Hindlimb muscle (tissue), 1 donor: ENCODE measurements around the gene C10orf88. TPM values are rescaled to one million over a fixed set of nuclear protein-coding genes. Genes with fewer than 3 reads are reported as not detected.

Source experiments
- DNase-seq: peaks from one replicate; pipeline ENCODE4 v3.0.0-alpha.2; 2013
- polyA plus RNA-seq: library from polyadenylated mRNA; unstranded; fragments of 120-200 nt; gene quantifications from one replicate; pipeline ENCODE4 v1.2.1, GENCODE V29; 2013; ENCODE audit not compliant: insufficient read length

The C10orf88 gene, protein sequence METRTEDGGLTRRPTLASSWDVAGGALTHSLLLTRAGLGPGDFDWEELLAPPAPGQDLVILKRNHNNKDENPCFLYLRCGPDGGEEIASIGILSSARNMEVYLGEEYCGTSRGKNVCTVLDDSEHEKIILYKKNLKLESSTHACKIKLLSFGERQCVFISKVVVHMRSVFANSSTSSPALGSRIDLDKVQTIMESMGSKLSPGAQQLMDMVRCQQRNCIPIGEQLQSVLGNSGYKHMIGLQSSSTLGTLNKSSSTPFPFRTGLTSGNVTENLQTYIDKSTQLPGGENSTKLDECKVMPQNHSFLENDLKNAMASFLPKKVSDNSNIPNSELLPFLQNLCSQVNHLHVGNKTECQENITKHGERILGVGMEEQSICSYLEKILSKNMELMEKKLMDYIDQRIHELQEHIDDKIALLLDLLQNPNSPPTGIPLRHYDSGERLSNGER
- polyA plus RNA-seq: 14.1 TPM

GRCh38 chr10:122953902-122954730 is at the start of gene C10orf88:
Gene C10orf88 (minus strand): TSS chr10:122954227. CDS start chr10:122954178, 49 bp downstream.
- DNase-seq: peak; percentile 98

DNA sequence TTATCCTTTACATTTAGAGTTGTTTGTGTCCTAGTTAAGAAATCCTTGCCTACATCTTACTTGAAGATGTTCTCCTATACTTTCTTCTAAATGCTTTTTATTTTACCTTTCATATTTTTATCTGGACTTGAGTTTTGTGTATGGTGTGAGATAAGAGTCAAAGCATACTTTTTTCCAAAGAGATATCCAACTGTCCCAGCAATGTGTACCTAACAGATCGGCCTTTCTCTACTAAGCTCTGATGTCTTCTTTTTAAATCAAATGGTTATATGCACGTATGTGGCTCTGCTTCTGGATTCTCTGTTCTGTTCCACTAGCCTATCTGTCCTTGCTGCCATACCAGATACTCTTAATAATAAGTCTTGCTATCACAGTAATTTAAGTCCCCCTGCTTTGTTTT is 47.3 kb upstream of the C10orf88 start:
- no peak for DNase-seq

DNA sequence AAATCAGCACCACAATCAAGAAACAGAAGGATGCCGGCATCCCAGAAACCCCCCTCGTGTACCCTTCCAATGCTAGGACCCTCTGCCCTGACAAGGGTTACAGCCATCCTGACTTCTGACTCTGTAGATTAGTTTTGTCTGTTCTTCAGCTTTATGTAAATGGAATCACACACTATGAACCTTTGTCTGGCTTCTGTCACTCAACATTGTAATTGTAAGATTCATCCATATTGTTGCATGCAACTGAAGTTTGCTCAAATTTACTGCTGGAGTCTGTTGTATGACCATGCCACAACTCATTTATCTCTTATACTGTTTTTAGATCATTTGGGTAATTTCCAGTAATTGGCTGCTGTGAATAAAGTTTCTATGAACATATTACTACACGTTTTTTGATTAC is 46.1 kb upstream of the C10orf88 start:
- no peak for DNase-seq

- DNase-seq: no peak
Observed at GRCh38 chr10:122999347-122999746, 45.3 kb upstream of the C10orf88 start.

- DNase-seq: no peak
Observed at GRCh38 chr10:122998934-122999333, 44.9 kb upstream of the C10orf88 start.

DNA sequence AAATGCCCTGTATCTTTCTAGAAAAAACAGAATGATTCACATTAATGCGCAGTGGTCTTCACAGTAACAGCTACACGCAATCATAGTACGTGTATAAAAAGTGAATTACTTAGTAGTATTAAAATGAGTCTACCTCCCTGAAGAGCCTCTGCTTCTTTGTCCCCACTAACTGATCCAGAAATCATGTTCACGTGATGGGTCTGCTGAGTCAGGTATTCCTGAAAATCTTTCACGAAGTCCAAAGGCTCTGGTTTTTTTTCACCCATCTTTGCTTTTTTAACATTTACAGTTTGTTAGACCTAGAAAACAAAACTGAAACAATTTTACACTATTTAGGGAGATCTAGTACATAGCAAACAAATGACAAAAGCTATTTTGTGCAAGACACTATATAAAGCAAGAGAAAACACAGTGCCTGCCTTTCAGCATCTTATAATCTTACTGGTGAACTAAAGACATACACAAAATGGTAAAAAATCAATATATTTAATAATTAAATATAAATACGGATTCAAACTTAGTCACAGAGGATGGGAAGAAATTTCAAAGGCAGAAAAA is 44.4 kb upstream of the C10orf88 start:
- no peak for DNase-seq

DNA sequence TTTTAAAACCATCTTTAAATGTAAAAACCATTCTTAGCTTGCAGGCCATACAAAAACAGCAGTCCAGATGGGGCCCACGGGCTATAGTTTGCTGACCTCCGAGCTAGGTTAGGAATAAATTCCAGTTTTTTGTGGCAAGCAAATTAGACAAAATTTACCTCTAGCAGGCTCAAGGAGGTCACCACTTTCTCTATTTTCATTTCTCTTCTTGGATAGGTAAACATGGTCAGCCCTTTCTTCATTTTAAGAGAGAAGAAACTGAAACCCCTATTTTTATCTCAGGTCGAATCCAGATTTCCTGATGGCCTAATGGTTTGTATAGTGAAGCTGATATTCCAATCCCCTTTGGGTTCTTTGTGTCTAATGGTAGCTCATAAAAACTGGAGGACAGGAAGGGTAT is 43.8 kb upstream of the C10orf88 start:
- no peak for DNase-seq

- DNase-seq: no peak
Observed at GRCh38 chr10:122995936-122996335, 41.9 kb upstream of the C10orf88 start.

GRCh38 chr10:122993797-122994336 is 39.8 kb upstream of the C10orf88 start:
- DNase-seq: no peak

DNA sequence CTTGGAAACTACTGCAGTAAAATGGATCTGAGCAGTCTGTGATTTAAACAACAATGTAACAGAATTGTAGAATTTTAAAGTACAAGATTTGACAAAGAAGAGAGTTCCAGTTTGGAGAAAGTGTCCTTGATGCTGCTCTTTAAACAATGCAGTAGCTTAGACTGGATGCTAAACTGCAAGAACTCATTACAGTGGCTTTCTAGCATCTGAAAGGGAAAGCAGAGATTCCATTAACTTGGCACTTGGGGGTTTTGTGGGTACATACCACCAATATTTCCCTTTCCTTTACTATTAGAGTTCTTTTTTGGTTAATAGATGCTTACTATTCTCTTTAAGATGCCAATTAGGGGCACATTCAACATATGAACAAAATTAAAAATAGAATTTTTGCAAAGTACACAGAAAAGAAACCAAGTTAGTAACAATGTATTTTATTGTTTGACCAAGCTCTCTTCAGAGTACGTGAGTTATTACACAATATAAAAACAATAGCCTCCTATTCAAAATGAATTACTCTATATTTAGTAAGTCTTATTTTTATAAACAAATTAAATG is 38.1 kb upstream of the C10orf88 start:
- DNase-seq: no peak

- no peak for DNase-seq
Observed at GRCh38 chr10:122990278-122990677, 36.3 kb upstream of the C10orf88 start.

DNA sequence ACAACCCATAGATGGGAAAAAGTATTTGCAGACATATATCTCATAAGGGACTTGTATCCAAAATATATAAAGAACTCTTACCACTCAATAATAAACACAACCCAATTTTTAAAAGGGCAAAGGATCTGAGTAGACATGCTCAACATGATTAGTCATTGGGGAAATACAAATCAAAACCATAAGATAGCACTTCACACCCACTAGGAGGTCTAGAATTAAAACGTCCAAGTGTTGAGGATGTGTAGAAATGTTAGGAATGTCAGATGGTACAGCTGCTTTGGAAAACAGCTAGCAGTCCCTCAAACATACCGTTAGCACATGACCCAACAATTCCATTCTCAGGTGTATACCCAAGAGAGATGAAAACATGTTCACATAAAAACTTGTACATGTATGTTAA is 34.5 kb upstream of the C10orf88 start:
- DNase-seq: no peak

DNA sequence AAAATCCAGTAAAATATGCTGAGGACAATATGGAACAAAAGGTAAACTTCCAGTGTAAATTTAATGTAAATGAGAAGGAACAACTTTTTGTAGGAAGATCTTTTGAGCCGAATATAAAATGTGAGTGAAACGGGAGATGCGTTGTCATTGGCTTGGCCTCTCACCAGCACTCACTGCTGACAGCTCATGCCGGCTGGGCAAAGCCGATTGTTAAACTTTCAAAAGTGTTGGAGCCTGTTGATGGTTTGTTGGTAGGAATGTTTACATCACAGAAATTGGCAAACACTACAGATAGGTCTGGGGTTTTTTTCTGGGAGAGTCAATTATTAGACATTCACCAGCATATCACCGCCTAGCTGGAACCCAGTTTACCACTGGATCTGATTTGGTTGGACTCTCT is 32.3 kb upstream of the C10orf88 start:
- no peak for DNase-seq

GRCh38 chr10:122984708-122985107 is 30.7 kb upstream of the C10orf88 start:
- DNase-seq: no peak

DNA sequence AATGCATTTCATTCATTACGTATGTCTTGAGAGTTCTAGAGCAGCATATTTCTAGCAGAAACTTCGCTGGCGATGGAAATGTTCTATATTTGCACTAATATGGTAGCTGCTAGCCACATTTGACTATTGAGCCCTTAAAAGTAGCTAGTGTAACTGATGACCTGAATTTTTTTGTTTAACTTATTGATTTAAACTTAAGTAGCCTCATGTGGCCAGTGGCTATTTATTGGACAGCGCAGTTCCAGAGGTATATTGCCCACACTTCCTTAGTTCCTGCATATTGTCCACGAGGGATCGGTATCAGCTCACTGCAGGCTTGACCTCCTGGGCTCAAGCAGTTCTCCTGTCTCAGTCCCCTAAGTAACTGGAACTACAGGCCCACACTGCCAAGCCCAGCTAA is 29.9 kb upstream of the C10orf88 start:
- no peak for DNase-seq

- DNase-seq: peak; percentile 15
Observed at GRCh38 chr10:122981066-122981464, 27.0 kb upstream of the C10orf88 start.

- DNase-seq: peak; percentile 96
Observed at GRCh38 chr10:122980209-122981065, 26.4 kb upstream of the C10orf88 start, which contains the start of gene PSTK. Gene PSTK (plus strand): TSS chr10:122980401. CDS start chr10:122980480, 79 bp downstream.

DNA sequence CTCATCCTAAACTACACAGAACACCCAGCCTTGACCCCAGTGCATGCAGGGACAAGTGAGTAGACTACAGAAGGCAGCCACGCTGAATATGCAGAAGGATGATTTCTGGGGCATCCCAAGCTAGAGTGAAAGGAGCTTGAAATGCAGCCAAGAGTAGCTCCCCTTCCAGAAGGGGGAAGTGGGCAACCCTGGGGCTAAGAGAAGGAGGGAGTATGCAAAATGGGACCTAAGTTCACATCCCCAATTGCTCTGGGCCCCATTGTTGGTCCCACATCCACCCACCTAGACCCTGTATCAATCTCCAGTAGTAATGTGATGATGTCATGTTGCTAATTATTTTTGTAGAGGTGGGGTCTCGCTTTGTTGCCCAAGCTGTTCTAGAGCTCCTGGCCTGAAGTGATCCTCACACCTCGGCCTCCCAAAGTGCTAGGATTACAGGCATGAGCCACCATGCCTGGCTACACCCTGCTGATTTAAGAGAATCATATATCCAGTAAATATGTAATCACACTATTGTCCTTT is 20.6 kb upstream of the C10orf88 start:
- DNase-seq: no peak

DNA sequence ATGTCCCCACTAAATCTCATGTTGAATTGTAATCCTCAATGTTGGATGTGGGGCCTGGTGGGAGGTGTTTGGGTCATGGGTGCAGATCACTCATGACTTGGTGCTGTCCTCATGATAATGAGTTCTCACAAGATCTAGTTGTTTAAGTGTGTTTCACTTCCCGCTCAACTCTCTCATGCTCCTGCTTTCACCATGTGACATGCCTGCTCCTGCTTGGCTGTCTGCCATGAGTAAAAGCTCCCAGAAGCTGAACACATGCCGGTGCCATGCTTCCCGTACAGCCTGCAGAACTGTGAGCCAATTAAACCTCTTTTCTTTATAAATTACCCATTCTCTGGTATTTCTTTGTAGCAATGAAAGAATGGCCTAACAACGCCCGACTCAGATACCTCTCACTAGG is 20.0 kb upstream of the C10orf88 start:
- DNase-seq: no peak

DNA sequence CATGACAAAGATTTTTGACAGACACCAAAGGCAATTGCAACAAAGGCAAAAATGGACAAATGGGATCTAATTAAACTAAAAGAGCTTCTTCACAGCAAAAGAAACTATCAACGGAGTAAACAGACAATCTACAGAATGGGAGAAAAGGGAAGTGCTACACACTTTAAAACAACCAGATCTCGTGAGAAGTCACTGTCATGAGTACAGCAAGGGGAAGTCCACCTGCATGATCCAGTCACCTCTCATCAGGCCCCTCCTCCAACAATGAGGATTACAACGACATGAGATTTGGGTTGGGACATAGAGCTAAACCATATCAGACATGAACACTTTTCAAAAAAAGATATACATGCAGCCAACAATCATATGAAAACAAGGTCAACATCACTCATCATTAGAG is 14.7 kb upstream of the C10orf88 start:
- no peak for DNase-seq

DNA sequence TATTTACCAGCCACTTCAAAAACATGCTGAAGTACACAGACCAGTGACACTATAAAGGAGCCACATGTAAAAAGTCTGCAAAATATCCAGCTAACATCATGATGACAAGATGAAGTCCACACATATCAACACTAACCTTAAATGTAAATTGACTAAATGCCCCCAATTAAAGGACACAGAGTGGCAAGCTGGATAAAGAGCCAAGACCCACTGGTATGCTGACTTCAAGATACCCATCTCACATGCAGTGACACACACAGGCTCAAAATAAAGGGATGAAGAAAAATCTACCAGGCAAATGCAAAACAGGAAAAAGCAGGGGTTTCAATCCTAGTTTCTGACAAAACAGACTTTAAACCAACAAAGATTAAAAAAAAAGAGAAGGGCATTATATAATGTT is 12.9 kb upstream of the C10orf88 start:
- no peak for DNase-seq
